Bronchial epithelial cell (primary cell): ENCODE results near the gene CHST12. TPM values are rescaled to one million over a fixed set of nuclear protein-coding genes. Genes with fewer than 3 reads are reported as not detected.
A peak's percentile ranks its signal among the peaks of the same experiment; 100 is the strongest.

ENCODE experiments used
- DNase-seq: peaks from one replicate; pipeline ENCODE4 v3.0.0-alpha.2; 2010; ENCODE audit warnings: low read depth
- FAIRE-seq: peaks from 2 replicates; lab custom pipeline; 2011; peaks lifted over from hg19 to GRCh38; lab: Jason Lieb, UNC
- H3K27me3 ChIP-seq: 2 replicates; pipeline ENCODE4 v1.5.1; 2011; ENCODE audit warnings: low read length; ENCODE audit not compliant: control insufficient read depth, insufficient read depth
- H3K36me3 ChIP-seq: 2 replicates; pipeline ENCODE4 v1.5.1; 2011; ENCODE audit warnings: low read length; ENCODE audit not compliant: control insufficient read depth, insufficient read depth
- H3K4me3 ChIP-seq: 2 replicates; pipeline ENCODE4 v1.5.1; 2011; ENCODE audit warnings: mild to moderate bottlenecking, low read depth, low read length, control low read depth
- total RNA-seq: library from RNA; depleted of rRNA; stranded (reverse); fragments of >200 nt; gene quantifications from 2 replicates; pipeline ENCODE4 v1.2.1, GENCODE V29; 2014
- TF ChIP-seq, protein P1 (sequence below): IDR thresholded peaks from 2 replicates; pipeline ENCODE4 v1.5.1; 2011; ENCODE audit warnings: mild to moderate bottlenecking, moderate library complexity, low read length, control low read depth, inconsistent platforms; ENCODE audit not compliant: insufficient read depth, severe bottlenecking

CHST12 gene
- total RNA-seq, 1 donor from 2014 or later = 0.79 TPM

DNA sequence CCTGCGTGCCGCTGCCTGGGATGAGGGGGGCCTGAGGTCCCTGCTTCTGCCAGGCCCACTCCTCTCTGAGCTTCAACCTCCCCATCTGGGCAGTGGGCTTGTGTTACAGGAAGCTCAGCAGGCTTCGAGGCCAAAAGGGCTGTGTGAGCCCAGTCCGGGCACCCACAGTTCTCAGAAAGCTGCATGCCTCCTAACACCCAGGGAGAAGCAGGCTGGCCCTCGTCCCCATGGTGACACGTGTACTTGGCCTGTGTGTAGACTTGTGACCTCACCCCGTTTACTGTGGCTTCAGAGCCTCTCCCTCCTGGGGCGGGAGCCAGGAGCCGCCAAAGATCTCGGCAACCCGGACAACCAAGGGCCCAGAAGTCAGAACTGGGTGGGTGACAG lies 75.0 kb downstream of the CHST12 start:
- peak; percentile 7 for DNase-seq
- FAIRE-seq = no peak
- Histone ChIP-seq H3K4me3 (no peak overlapping the region), H3K27me3 (peaks cover 14% of the 10 kb centered on the region), H3K36me3 (no peaks in the 10 kb centered on the region)
- TF ChIP-seq, protein P1, sequence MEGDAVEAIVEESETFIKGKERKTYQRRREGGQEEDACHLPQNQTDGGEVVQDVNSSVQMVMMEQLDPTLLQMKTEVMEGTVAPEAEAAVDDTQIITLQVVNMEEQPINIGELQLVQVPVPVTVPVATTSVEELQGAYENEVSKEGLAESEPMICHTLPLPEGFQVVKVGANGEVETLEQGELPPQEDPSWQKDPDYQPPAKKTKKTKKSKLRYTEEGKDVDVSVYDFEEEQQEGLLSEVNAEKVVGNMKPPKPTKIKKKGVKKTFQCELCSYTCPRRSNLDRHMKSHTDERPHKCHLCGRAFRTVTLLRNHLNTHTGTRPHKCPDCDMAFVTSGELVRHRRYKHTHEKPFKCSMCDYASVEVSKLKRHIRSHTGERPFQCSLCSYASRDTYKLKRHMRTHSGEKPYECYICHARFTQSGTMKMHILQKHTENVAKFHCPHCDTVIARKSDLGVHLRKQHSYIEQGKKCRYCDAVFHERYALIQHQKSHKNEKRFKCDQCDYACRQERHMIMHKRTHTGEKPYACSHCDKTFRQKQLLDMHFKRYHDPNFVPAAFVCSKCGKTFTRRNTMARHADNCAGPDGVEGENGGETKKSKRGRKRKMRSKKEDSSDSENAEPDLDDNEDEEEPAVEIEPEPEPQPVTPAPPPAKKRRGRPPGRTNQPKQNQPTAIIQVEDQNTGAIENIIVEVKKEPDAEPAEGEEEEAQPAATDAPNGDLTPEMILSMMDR = no peak

GRCh38 chr7:2478800-2479199 lies 75.4 kb downstream of the CHST12 start:
- no peak for FAIRE-seq
- Histone ChIP-seq H3K27me3 (peaks cover 14% of the 10 kb centered on the region), H3K36me3 (no peaks in the 10 kb centered on the region), H3K4me3 (no peak overlapping the region)
- DNase-seq = no peak
- TF ChIP-seq, protein P1 = no peak

DNA sequence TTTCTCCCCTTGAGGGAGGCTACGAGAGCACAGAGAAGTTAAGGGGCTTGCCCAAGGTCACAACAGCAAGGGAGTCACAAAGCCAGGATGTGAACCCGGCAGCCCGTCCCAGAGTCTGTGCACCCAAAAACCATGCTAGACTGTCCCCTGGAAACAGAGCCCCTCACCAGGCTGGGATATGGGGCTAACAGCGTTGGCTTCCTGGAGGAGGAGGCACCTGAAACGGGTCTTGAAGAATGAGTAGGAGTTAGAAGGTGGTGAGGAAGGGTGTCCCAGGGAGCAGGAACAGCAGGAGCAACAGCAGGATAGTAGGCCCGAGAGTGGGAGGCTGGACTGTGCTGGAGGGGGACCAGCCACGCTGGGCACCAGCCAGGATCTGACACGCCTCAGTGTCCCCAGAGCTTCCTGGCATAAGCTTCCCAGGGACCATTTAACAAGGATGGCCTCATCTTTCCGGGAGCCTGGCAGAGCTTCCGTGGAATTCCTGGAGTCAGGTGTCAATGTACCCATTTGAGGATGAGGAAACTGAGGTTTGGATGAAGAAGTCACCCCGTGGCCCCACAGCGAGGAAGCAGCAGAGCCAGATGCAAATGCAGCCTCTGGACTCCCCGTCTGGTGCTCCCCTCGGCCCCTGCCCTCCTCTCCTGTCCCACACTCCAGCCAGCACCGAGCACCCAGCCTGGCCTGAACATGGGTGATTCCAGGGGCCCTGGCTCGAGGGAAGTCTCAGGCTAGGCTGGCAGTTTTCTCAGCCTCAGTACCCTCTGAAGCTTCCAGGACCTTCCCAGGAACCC lies 76.1 kb downstream of the CHST12 start:
- peaks cover 14% of the 10 kb centered on the region for H3K27me3 ChIP-seq
- TF ChIP-seq, protein P1 = no peak
- no peak for FAIRE-seq
- DNase-seq = no peak
- H3K4me3 ChIP-seq = no peak overlapping the region
- H3K36me3 ChIP-seq = no peaks in the 10 kb centered on the region

GRCh38 chr7:2480070-2480408 lies 76.6 kb downstream of the CHST12 start:
- no peak overlapping the region for H3K4me3 ChIP-seq
- TF ChIP-seq, protein P1 = no peak
- H3K36me3 ChIP-seq = no peaks in the 10 kb centered on the region
- no peak for FAIRE-seq
- H3K27me3 ChIP-seq = peaks cover 14% of the 10 kb centered on the region
- no peak for DNase-seq

- Histone ChIP-seq H3K4me3 (no peak overlapping the region), H3K36me3 (no peaks in the 10 kb centered on the region), H3K27me3 (peaks cover 14% of the 10 kb centered on the region)
- FAIRE-seq (no peak), DNase-seq (no peak)
- TF ChIP-seq, protein P1 = no peak
Observed at GRCh38 chr7:2481195-2481594, 77.8 kb downstream of the CHST12 start.
